OCI-LY1 (cell line): ENCODE measurements around the gene PRMT7.

Experiments used
- EZH2 ChIP-seq: fragments of 200-600 bp; sonication (generic), shearing (Covaris generic); IDR thresholded peaks from 2 replicates; pipeline ENCODE4 v1.8.0; 2017; ENCODE audit warnings: borderline replicate concordance, mixed run types, mild to moderate bottlenecking, antibody characterized with exemption, low read length, moderate library complexity, mixed read lengths
- TF ChIP-seq, protein P1 (sequence below): fragments of 200-600 bp; sonication (generic), shearing (Covaris generic); IDR thresholded peaks from 2 replicates; pipeline ENCODE4 v1.5.1; 2017; ENCODE audit warnings: mild to moderate bottlenecking, antibody characterized with exemption, low read length, moderate library complexity, mixed read lengths

DNA sequence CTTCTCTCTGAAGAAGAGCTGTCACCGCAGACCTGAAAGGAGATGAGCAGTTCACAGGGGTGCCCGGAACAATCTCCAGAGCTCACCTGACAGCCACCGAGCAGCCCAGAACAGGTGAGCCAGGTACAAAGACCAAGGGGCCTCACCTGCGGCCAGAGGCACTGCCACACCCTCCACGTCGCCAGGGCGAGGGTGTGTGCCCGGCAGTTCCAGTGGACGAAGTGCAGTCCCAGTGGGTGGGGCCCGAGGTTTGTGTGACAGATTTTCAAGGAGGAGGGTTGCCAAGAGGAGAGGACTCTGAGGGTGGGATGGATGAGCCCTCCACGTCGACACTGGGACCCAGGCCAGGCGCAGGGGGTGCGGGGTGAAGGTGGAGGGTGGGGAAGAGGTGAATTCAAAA lies 75.8 kb downstream of the PRMT7 start:
- TF ChIP-seq, protein P1, sequence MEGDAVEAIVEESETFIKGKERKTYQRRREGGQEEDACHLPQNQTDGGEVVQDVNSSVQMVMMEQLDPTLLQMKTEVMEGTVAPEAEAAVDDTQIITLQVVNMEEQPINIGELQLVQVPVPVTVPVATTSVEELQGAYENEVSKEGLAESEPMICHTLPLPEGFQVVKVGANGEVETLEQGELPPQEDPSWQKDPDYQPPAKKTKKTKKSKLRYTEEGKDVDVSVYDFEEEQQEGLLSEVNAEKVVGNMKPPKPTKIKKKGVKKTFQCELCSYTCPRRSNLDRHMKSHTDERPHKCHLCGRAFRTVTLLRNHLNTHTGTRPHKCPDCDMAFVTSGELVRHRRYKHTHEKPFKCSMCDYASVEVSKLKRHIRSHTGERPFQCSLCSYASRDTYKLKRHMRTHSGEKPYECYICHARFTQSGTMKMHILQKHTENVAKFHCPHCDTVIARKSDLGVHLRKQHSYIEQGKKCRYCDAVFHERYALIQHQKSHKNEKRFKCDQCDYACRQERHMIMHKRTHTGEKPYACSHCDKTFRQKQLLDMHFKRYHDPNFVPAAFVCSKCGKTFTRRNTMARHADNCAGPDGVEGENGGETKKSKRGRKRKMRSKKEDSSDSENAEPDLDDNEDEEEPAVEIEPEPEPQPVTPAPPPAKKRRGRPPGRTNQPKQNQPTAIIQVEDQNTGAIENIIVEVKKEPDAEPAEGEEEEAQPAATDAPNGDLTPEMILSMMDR: no peak
- no peak for TF ChIP-seq EZH2
